Cardiac fibroblast (primary cell): Measurements from ENCODE around the gene FMN1.

Experiments
- DNase-seq, 2 donors: peaks; one replicate each; pipeline versions ENCODE4 v3.0.0 to v3.0.0-alpha.2; 2010; ENCODE audit warnings: low read depth in 2 of 2
- H3K4me3 ChIP-seq, 2 donors: replicated peaks in 1 of 2; 1 replicate in 1 of 2; 2 replicates in 1 of 2; pipeline ENCODE4 v1.5.1; 2011; ENCODE audit warnings: low read depth in 2 of 2, low read length in 2 of 2, mild to moderate bottlenecking in 2 of 2, moderate library complexity in 1 of 2
- CTCF ChIP-seq: IDR thresholded peaks from one replicate; pipeline ENCODE4 v1.5.1; 2011; ENCODE audit warnings: low read depth, mild to moderate bottlenecking, low read length, inconsistent platforms

The FMN1 gene

GRCh38 chr15:32998979-32999672, 195.4 kb downstream of the FMN1 start:
- H3K4me3 ChIP-seq, result no peak overlapping the region
- TF ChIP-seq CTCF, result no peak
- DNase-seq, result peak in 1 of 2 donors; percentile 61

GRCh38 chr15:32998182-32998581, 196.3 kb downstream of the FMN1 start:
- no peak for TF ChIP-seq CTCF
- no peak overlapping the region for H3K4me3 ChIP-seq
- DNase-seq, result no peak

- DNase-seq, result peak; percentile 72 to 79
- H3K4me3 ChIP-seq, result no peak overlapping the region
- TF ChIP-seq CTCF, result peak; percentile 64
Measured at GRCh38 chr15:32994810-32995424, 199.6 kb downstream of the FMN1 start.

GRCh38 chr15:32993285-32993684, 201.2 kb downstream of the FMN1 start:
- peak; percentile 32 for TF ChIP-seq CTCF
- H3K4me3 ChIP-seq, result no peak overlapping the region
- DNase-seq, result peak; percentile 46 to 51

GRCh38 chr15:32991619-32992111, 202.8 kb downstream of the FMN1 start:
- H3K4me3 ChIP-seq, result no peak overlapping the region
- DNase-seq, result no peak
- TF ChIP-seq CTCF, result no peak

GRCh38 chr15:32990071-32990470, 204.4 kb downstream of the FMN1 start:
- TF ChIP-seq CTCF, result no peak
- peak; percentile 24 to 29 for DNase-seq
- no peak overlapping the region for H3K4me3 ChIP-seq
